NT2/D1 (cell line): ENCODE data around the gene TIMD4.

Experiments used
- DNase-seq: peaks from one replicate; pipeline ENCODE4 v3.0.0-alpha.2; 2011; ENCODE audit warnings: low read depth, low spot score
- H3K27me3 ChIP-seq: 2 replicates; pipeline ENCODE4 v1.6.0; 2011; ENCODE audit warnings: mild to moderate bottlenecking; ENCODE audit not compliant: insufficient read length, insufficient read depth
- H3K36me3 ChIP-seq: 2 replicates; pipeline ENCODE4 v1.6.1; 2011; ENCODE audit warnings: mild to moderate bottlenecking, low read length, mixed read lengths; ENCODE audit not compliant: insufficient read depth, insufficient read length
- H3K4me1 ChIP-seq: 2 replicates; pipeline ENCODE4 v1.5.1; 2011; ENCODE audit not compliant: insufficient read depth, insufficient read length
- H3K4me3 ChIP-seq: 2 replicates; pipeline ENCODE4 v1.5.1; 2011; ENCODE audit warnings: low read depth; ENCODE audit not compliant: insufficient read length
- H3K9ac ChIP-seq: 2 replicates; pipeline ENCODE4 v1.6.0; 2011; ENCODE audit warnings: low read depth; ENCODE audit not compliant: insufficient read length
- H3K9me3 ChIP-seq: 2 replicates; pipeline ENCODE4 v1.5.1; 2011; ENCODE audit warnings: mild to moderate bottlenecking, low read length; ENCODE audit not compliant: insufficient read depth
- SUZ12 ChIP-seq: IDR thresholded peaks from 2 replicates; pipeline ENCODE4 v1.6.1; 2011; ENCODE audit not compliant: insufficient read length, insufficient read depth; ENCODE audit errors: extremely low read depth
- YY1 ChIP-seq: IDR thresholded peaks from 2 replicates; pipeline ENCODE4 v1.6.1; 2011; ENCODE audit not compliant: insufficient read length, insufficient read depth
- ZNF274 ChIP-seq: IDR thresholded peaks from 2 replicates; pipeline ENCODE4 v1.6.1; 2011; ENCODE audit warnings: mild to moderate bottlenecking, low read depth, low read length

Gene TIMD4

DNA sequence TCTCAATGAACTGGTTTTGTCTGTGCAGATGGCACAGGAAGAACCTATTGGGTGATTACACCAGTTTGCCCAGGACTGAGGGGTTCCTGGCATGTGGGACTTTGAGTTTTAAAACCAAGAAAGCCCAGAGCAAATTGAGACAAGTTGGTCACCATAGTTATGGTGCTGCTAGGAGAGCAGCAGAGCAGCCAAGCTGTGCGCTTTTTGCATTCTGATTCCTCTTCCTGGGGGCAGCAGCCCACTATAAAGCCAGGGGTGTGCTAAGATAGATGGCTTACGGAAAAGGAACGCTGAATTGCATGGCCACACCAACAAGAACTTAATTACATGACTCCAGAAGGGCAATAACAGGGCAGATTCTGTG is 49.7 kb downstream of the TIMD4 start:
- no peaks in the 10 kb centered on the region for H3K27me3 ChIP-seq
- H3K36me3 ChIP-seq: no peaks in the 10 kb centered on the region
- no peak for TF ChIP-seq YY1
- no peak for TF ChIP-seq SUZ12
- no peak for TF ChIP-seq ZNF274
- no peak overlapping the region for H3K4me3 ChIP-seq
- H3K9ac ChIP-seq: no peak overlapping the region
- H3K4me1 ChIP-seq: no peaks in the 10 kb centered on the region
- DNase-seq: no peak
- H3K9me3 ChIP-seq: peaks cover 11% of the 10 kb centered on the region; the same call in 1 of the 2 replicates

DNA sequence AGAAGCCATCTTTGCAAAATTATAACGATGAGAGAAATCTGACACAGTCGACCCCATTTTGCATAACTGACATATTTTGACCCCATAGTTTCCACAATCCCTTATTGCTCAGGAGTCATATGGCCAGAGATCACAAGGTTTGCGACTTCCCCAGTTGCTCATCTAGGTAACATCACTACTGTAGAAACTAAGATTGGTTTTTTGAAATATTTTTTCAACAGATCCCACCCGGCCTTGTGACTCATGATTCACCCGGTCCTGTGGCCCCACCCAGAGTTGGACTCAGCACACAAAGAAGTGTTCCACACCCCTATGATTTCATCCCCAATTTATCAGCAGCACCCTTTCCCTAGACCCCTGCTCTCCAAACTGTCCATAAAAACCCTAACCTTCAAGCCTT is 50.2 kb downstream of the TIMD4 start:
- no peaks in the 10 kb centered on the region for H3K36me3 ChIP-seq
- TF ChIP-seq YY1 (no peak), ZNF274 (no peak), SUZ12 (no peak)
- H3K4me3 ChIP-seq: no peak overlapping the region
- peaks cover 11% of the 10 kb centered on the region; the same call in 1 of the 2 replicates for H3K9me3 ChIP-seq
- H3K9ac ChIP-seq: no peak overlapping the region
- no peaks in the 10 kb centered on the region for H3K4me1 ChIP-seq
- H3K27me3 ChIP-seq: no peaks in the 10 kb centered on the region
- no peak for DNase-seq

DNA sequence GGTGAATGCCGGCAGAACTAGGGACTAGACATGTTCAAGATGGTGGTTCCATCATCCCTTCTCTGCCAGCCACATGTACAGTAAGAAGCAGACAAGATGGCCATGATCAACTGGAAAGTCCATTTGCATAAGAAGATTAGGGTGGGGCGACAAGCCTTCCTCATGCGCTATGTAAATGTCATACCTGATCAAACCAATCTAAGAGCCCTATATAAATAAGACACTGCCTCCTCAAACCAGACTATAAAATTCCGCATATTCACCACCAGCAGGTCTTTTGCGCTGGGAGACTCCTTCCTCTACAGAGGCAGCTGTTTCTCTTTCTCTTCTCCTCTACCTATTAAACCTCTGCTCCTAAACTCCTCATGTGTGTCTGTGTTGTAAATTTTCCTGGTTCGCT is 53.8 kb downstream of the TIMD4 start:
- Histone ChIP-seq H3K4me1 (no peaks in the 10 kb centered on the region), H3K27me3 (no peaks in the 10 kb centered on the region), H3K36me3 (no peaks in the 10 kb centered on the region), H3K9me3 (peaks cover 11% of the 10 kb centered on the region; the same call in 1 of the 2 replicates), H3K4me3 (no peak overlapping the region), H3K9ac (no peak overlapping the region)
- TF ChIP-seq SUZ12: no peak
- no peak for TF ChIP-seq YY1
- no peak for TF ChIP-seq ZNF274
- DNase-seq: no peak

DNA sequence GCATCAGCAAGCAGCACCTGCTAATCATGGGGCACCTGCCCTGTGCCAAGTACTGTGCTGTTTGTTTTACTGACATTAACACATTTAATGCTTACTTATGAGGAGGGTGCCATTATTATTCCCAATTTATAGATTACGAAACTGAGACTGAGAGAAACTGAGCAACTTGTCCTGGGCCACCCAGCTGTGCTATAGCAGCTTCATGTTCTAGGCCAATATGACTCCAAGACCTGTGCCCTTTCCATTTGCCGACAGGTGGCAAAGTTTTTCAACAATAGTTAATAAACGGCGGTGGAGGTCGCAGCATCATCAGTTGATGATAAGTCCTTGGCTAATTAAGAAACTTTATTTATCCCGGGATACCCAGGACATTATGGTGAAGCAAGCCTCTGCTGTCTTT is 55.4 kb downstream of the TIMD4 start:
- H3K4me1 ChIP-seq: no peaks in the 10 kb centered on the region
- DNase-seq: no peak
- no peak overlapping the region for H3K4me3 ChIP-seq
- no peak for TF ChIP-seq ZNF274
- no peak for TF ChIP-seq YY1
- TF ChIP-seq SUZ12: no peak
- no peaks in the 10 kb centered on the region for H3K36me3 ChIP-seq
- no peak overlapping the region for H3K9ac ChIP-seq
- 0 out of 2 replicates have a peak, but pooled peaks cover 1% of the 10 kb centered on the region for H3K9me3 ChIP-seq
- H3K27me3 ChIP-seq: no peaks in the 10 kb centered on the region

DNA sequence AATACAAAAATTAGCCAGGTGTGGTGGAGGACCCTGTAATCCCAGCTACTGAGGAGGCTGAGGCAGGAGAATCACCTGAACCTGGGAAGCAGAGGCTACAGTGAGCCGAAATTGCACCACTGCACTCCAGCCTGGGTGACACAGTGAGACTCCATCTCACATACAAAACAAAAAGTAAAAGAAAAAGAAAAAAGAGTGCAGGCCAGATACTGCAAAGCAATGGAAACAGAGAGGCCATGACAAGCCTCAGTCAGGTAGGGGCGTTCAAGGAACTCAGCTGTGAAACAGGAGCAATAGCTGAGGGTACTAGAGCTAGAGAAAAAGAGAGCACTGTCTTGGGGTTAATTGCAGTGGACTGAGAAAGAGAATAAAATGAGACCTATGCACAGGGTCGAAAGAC is 56.2 kb downstream of the TIMD4 start:
- H3K9me3 ChIP-seq: no peaks in the 10 kb centered on the region
- no peaks in the 10 kb centered on the region for H3K4me1 ChIP-seq
- no peaks in the 10 kb centered on the region for H3K36me3 ChIP-seq
- no peaks in the 10 kb centered on the region for H3K27me3 ChIP-seq
- DNase-seq: no peak
- no peak overlapping the region for H3K9ac ChIP-seq
- H3K4me3 ChIP-seq: no peak overlapping the region
- TF ChIP-seq YY1 (no peak), SUZ12 (no peak), ZNF274 (no peak)

DNA sequence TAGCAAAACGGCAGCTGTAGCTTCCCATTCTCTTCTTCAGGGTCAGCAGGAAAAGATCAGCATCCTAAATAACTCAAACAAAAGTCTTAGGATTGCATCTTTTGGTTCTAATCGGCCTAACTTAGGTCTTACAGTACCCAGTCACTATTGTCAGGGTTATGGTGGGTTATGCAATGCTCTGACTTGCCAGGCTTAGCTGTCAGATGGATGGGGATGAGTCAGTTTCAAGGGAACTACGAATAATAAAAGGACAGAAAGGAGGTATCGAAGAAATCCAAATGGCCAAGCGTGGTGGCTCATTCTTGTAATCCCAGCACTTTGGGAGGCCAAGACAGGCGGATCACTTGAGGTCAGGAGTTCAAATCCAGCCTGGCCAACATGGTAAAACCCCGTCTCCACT is 66.5 kb downstream of the TIMD4 start:
- TF ChIP-seq SUZ12 (no peak), ZNF274 (no peak), YY1 (no peak)
- Histone ChIP-seq H3K4me1 (no peaks in the 10 kb centered on the region), H3K36me3 (no peaks in the 10 kb centered on the region), H3K9ac (no peak overlapping the region), H3K9me3 (no peaks in the 10 kb centered on the region), H3K4me3 (no peak overlapping the region), H3K27me3 (no peaks in the 10 kb centered on the region)
- DNase-seq: no peak

DNA sequence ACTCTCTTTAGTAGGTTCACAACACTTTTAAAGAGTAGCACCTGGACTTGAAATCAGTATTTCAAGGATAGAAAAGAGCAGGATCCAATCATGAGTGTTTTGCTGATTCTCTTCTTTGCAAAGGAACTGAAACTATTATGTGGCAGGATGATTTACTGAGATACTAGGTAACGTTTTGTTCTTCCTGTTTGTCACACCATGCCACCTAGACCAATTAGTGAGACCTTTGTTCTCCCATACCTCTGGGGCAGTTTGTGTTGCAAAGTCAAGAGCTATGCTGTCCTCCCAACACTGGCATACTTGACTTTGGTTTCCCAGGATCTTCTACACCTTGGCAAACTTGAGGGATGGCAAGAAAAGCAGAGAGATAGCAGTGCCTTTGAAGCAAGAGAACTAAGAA is 69.5 kb downstream of the TIMD4 start:
- Histone ChIP-seq H3K27me3 (no peaks in the 10 kb centered on the region), H3K9ac (no peak overlapping the region), H3K4me3 (no peak overlapping the region), H3K4me1 (no peaks in the 10 kb centered on the region), H3K36me3 (no peaks in the 10 kb centered on the region), H3K9me3 (no peaks in the 10 kb centered on the region)
- TF ChIP-seq ZNF274 (no peak), SUZ12 (no peak)
- no peak for DNase-seq

DNA sequence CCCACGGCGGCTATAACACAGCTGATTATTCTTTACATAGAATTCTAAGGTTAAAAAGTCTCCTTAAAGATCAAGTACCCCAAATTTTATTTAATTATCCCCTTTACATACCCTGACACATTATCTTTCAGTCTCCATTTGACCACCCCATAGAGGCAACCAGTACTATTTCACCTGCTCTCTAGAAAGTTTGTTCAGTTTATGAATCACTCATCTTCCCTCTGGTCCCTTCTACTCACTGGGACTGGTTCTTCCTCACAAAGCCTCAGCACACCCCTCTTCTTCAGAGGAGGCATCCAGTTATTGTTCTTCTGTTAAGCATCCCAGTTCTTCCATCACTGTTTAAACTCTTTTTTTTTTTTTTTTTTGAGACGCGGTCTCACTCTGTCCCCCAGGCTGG is 70.2 kb downstream of the TIMD4 start:
- Histone ChIP-seq H3K4me3 (no peak overlapping the region), H3K9ac (no peak overlapping the region)

More for the DNA sequence above, 70.2 kb downstream of the TIMD4 start:
- Histone ChIP-seq H3K4me1 (no peaks in the 10 kb centered on the region), H3K27me3 (no peaks in the 10 kb centered on the region), H3K36me3 (no peaks in the 10 kb centered on the region), H3K9me3 (no peaks in the 10 kb centered on the region)
- no peak for DNase-seq
- TF ChIP-seq SUZ12 (no peak), ZNF274 (no peak), YY1 (no peak)
